ENCODE data around the gene TTBK2.

DNA sequence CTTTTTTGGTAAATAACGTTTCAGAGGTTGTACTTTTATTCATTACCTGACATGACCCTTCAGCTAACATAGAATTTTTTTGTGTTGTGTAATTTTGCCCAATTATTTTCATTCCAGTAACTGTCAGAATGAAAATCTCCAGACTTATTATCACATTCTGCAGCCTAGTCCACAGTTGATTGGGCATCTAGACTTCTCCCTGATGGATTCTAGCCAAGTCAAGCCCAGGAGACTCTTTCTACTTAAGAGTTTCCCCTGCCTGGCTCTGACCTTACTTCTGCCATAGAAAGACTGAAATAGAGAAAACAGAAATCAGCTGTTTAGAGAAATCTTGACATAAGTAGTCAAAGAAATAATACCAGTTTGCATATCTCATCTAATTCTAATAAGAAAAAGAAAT lies 100.8 kb downstream of the TTBK2 start:
- no peak for TF ChIP-seq EZH2 (IDR thresholded peaks at IDR 0.05; ENCODE audit: low read length)
- TF ChIP-seq, protein P1, sequence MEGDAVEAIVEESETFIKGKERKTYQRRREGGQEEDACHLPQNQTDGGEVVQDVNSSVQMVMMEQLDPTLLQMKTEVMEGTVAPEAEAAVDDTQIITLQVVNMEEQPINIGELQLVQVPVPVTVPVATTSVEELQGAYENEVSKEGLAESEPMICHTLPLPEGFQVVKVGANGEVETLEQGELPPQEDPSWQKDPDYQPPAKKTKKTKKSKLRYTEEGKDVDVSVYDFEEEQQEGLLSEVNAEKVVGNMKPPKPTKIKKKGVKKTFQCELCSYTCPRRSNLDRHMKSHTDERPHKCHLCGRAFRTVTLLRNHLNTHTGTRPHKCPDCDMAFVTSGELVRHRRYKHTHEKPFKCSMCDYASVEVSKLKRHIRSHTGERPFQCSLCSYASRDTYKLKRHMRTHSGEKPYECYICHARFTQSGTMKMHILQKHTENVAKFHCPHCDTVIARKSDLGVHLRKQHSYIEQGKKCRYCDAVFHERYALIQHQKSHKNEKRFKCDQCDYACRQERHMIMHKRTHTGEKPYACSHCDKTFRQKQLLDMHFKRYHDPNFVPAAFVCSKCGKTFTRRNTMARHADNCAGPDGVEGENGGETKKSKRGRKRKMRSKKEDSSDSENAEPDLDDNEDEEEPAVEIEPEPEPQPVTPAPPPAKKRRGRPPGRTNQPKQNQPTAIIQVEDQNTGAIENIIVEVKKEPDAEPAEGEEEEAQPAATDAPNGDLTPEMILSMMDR (optimal IDR thresholded peaks at IDR 0.05 in 1 of 3, IDR thresholded peaks at IDR 0.05 in 1 of 3, conservative IDR thresholded peaks at IDR 0.05 in 1 of 3; ENCODE audit: extremely low read depth in 1 of 3, insufficient read depth in 2 of 3, low read length in 3 of 3) = no peak

Measured in keratinocyte (primary cell).